ENCODE data around the gene DLEC1. TPM values are rescaled to one million over a fixed set of nuclear protein-coding genes. Genes with fewer than 3 reads are reported as not detected.
"Not testable (repeated sequence)": the region's sequence is repeated elsewhere in the genome, so short reads cannot be mapped to it uniquely, and the experiment has no call there.

Gene DLEC1
- polyA plus RNA-seq, 2 of the 4 experiments (the other 2 are of a cell fraction), result 0.10 TPM; not detected in 1

DNA sequence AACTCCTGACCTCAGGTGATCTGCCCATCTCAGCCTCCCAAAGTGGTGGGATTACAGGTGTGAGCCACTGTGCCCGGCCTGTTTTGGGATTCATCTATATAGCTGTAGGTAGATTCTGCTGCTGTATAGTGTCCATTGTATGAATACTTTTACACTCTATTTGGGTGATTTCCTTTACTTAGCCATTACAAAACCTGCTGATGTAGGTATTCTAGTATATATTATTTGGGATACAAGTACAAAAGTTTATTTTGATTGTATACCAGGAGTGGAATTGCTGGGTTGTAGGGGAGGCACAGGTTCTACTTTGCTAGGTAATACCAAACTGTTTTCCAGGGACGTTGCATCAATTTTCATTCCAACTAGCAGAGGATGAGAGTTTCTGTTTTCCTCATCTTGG is 116.8 kb downstream of the DLEC1 start:
- POLR2A ChIA-PET, result no interaction called here

DNA sequence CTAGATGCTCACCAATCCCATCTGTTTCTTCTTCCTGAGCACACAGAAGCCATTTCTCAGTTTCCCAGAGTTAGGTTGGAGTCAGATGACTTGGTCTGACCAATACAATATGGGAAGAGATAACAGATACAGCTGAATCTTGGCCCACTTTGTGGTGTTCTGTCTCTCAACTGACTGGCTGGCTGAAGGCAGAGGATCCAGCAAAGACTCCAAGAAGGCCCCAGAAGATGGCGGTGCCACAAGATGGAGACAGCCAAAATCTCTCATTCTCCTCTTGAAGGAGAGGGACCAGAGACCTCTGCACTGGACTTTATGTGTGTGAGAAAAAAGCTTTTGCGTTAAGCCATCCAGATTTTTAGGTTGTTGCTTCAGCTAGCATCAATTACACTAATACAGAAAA is 118.1 kb downstream of the DLEC1 start:
- no peak overlapping the region for H3K4me3 ChIP-seq
- DNase-seq (ENCODE audit: low read depth in 1 of 2, low spot score in 1 of 2), result no peak
- POLR2A ChIA-PET, result interaction anchor here (2.1 kb wide), 1 partner anchor 20 kb away, joined by 9 read pairs; the partner anchor contains the start of genes ACAA1 and MYD88
- FAIRE-seq, result no peak
- H3K4me1 ChIP-seq, result 0 out of 3 replicates have a peak, but pooled peaks cover 3% of the 10 kb centered on the region
- CTCF ChIA-PET, result interaction anchor here (0.5 to 2.1 kb wide), 5 partner anchors 8 to 122 kb away, joined by 3 to 7 read pairs (median 3); partner anchors contain the start of gene OXSR1
- 94% methylated on average over 2 of the region's 2 CpGs for WGBS (ENCODE audit: missing lambda C conversion rate)
- no peak overlapping the region; the same call in 2 of the 3 replicates for H3K4me2 ChIP-seq
- no peak for TF ChIP-seq CBX8 (IDR thresholded peaks at IDR 0.05)
- TF ChIP-seq GATA3 (IDR thresholded peaks at IDR 0.05; ENCODE audit: borderline replicate concordance), result no peak
- ATAC-seq, result no peak
- H3K27ac ChIP-seq, result no peak overlapping the region
- H3K9me3 ChIP-seq, result no peaks in the 10 kb centered on the region

More for the DNA sequence above, 116.8 kb downstream of the DLEC1 start:
- 78% methylated on average over 2 of the region's 2 CpGs for WGBS (ENCODE audit: missing lambda C conversion rate)
- Histone ChIP-seq H3K9me3 (no peaks in the 10 kb centered on the region), H3K4me2 (no peak overlapping the region), H3K4me3 (no peak overlapping the region), H3K27ac (no peak overlapping the region), H3K4me1 (0 out of 3 replicates have a peak, but pooled peaks cover 3% of the 10 kb centered on the region)
- CTCF ChIA-PET, result interaction anchor here (0.6 to 2.1 kb wide), 3 partner anchors 10 to 39 kb away, joined by 3 to 7 read pairs (median 3); partner anchors contain the start of gene OXSR1
- no peak for FAIRE-seq
- no peak for ATAC-seq
- DNase-seq (ENCODE audit: low read depth in 1 of 2, low spot score in 1 of 2), result no peak
- TF ChIP-seq, protein P1, sequence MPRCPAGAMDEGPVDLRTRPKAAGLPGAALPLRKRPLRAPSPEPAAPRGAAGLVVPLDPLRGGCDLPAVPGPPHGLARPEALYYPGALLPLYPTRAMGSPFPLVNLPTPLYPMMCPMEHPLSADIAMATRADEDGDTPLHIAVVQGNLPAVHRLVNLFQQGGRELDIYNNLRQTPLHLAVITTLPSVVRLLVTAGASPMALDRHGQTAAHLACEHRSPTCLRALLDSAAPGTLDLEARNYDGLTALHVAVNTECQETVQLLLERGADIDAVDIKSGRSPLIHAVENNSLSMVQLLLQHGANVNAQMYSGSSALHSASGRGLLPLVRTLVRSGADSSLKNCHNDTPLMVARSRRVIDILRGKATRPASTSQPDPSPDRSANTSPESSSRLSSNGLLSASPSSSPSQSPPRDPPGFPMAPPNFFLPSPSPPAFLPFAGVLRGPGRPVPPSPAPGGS (IDR thresholded peaks at IDR 0.05), result no peak
- peak; percentile 60 for TF ChIP-seq MAFK (IDR thresholded peaks at IDR 0.05; ENCODE audit: partially characterized antibody)

DNA sequence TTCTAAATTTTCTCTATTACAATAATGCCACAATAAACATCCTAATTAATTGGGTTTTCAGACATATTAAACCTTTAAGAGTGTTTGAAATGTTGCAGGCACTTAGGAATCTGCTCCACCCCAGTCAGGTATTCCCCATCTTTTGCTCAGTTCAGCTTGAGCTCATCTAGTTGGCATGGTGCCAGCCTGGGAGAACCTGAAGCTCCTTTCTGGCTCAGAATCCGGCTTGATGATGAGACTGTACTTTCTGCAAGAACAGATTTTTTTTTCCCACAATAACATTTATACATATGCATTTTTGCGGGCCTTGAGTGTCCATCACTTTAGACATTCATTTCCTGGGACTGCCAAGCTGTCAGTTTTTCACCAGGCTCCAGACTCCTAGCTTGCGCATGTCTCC is 118.6 kb downstream of the DLEC1 start:
- Histone ChIP-seq H3K4me3 (no peak overlapping the region), H3K9me3 (no peaks in the 10 kb centered on the region), H3K27ac (no peak overlapping the region), H3K4me2 (no peak overlapping the region; the same call in 2 of the 3 replicates), H3K4me1 (0 out of 3 replicates have a peak, but pooled peaks cover 3% of the 10 kb centered on the region)
- ATAC-seq, result peak in 1 of 2 experiments; percentile 48; a peak in 1 of 6 replicates
- FAIRE-seq, result no peak
- POLR2A ChIA-PET, result interaction anchor here (2.1 kb wide), 1 partner anchor 20 kb away, joined by 9 read pairs; the partner anchor contains the start of genes ACAA1 and MYD88
- no peak for DNase-seq (ENCODE audit: low read depth in 1 of 2, low spot score in 1 of 2)
- TF ChIP-seq MAFK (IDR thresholded peaks at IDR 0.05; ENCODE audit: partially characterized antibody) (no peak), EP300 (IDR thresholded peaks at IDR 0.05) (no peak), RFX5 (IDR thresholded peaks at IDR 0.05) (no peak), RAD21 (conservative IDR thresholded peaks at IDR 0.05 in 1 of 2, IDR thresholded peaks at IDR 0.05 in 1 of 2) (no peak), MAZ (IDR thresholded peaks at IDR 0.05; ENCODE audit: borderline replicate concordance, low read depth, low read length) (no peak), ZFP36 (IDR thresholded peaks at IDR 0.05; ENCODE audit: borderline replicate concordance, partially characterized antibody) (no peak), ZNF302 (CRISPR knock-in tag; IDR thresholded peaks at IDR 0.05) (no peak), CBX2 (IDR thresholded peaks at IDR 0.05; ENCODE audit: borderline replicate concordance, low read depth) (no peak), EHMT2 (IDR thresholded peaks at IDR 0.05; ENCODE audit: low read depth) (no peak), FOSL2 (IDR thresholded peaks at IDR 0.05) (no peak), FOSL2 (CRISPR knock-in tag; IDR thresholded peaks at IDR 0.05) (no peak)
- CTCF ChIA-PET, result interaction anchor here (0.5 to 2.1 kb wide), 5 partner anchors 8 to 123 kb away, joined by 3 to 7 read pairs (median 3); partner anchors contain the start of gene OXSR1
- 85% methylated on average over 3 of the region's 3 CpGs for WGBS (ENCODE audit: missing lambda C conversion rate)

DNA sequence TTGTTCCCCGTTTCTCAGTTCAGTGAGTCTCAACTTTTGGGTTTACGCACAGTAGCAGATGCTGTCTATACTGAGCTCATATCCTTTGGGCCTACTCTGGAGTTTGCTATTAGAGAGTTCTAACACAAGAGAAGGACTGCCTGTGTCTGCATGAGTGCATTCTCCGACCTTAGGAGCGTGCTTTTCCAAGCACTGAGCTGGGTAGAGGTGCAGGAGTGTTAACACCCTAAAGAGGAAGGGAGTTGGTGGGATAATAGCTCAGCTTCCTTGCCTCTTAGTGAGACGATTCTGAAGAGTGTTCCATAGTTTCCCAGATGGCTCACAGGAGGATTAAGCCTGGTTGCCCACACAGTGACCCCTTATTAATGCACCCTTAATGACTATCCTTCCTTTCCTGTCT is 119.5 kb downstream of the DLEC1 start:
- TF ChIP-seq RARB (CRISPR knock-in tag; IDR thresholded peaks at IDR 0.05), result no peak
- TF ChIP-seq HOXA7 (CRISPR knock-in tag; IDR thresholded peaks at IDR 0.05), result no peak
- no peak for TF ChIP-seq CBX8 (IDR thresholded peaks at IDR 0.05)
- TF ChIP-seq JUNB (IDR thresholded peaks at IDR 0.05), result no peak
- no peak for TF ChIP-seq TP53 (CRISPR knock-in tag; IDR thresholded peaks at IDR 0.05)
- TF ChIP-seq RAD21 (conservative IDR thresholded peaks at IDR 0.05 in 1 of 2, IDR thresholded peaks at IDR 0.05 in 1 of 2), result no peak
- TF ChIP-seq PHF8 (IDR thresholded peaks at IDR 0.05; ENCODE audit: borderline replicate concordance, low read depth), result no peak
- no peak for TF ChIP-seq TFCP2L1 (CRISPR knock-in tag; IDR thresholded peaks at IDR 0.05)
- TF ChIP-seq CBX2 (IDR thresholded peaks at IDR 0.05; ENCODE audit: borderline replicate concordance, low read depth), result no peak
- no peak for TF ChIP-seq HOXB5 (CRISPR knock-in tag; IDR thresholded peaks at IDR 0.05)
- no peak for TF ChIP-seq ZC3H11A (IDR thresholded peaks at IDR 0.05)
- WGBS (ENCODE audit: missing lambda C conversion rate), result 69% methylated on average over 5 of the region's 5 CpGs
- ChIA-PET POLR2A (interaction anchor here (2.1 kb wide), 1 partner anchor 21 kb away, joined by 9 read pairs; the partner anchor contains the start of genes ACAA1 and MYD88), CTCF (interaction anchor here (1.3 to 1.5 kb wide), 2 partner anchors 17 to 66 kb away, joined by 3 read pairs; no protein-coding TSS in a partner anchor)
- ATAC-seq, result no peak
- H3K27ac ChIP-seq, result no peak overlapping the region
- no peak overlapping the region for H3K4me2 ChIP-seq
- no peak for FAIRE-seq
- 0 out of 3 replicates have a peak, but pooled peaks cover 3% of the 10 kb centered on the region for H3K4me1 ChIP-seq
- H3K4me3 ChIP-seq, result no peak overlapping the region
- DNase-seq (ENCODE audit: low read depth in 1 of 2, low spot score in 1 of 2), result no peak
- no peaks in the 10 kb centered on the region for H3K9me3 ChIP-seq

DNA sequence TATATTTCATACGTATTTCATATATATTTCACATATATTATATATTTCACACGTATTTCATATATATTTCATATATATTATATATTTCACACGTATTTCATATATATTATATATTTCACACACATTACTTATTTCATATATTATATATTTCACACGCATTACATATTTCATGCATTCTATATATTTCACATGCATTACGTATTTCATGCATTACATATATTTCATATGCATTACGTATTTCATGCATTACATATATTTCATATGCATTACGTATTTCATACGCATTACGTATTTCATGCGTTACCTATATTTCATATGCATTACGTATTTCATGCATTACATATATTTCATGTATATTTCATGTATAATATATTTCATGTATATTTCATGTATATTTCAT is 121.7 kb downstream of the DLEC1 start:
- CTCF ChIA-PET, FAIRE-seq, POLR2A ChIA-PET: not testable (repeated sequence)

More for the DNA sequence above, 121.7 kb downstream of the DLEC1 start:
- H3K27ac ChIP-seq; H3K4me2 ChIP-seq; H3K4me3 ChIP-seq; H3K9me3 ChIP-seq; ATAC-seq; H3K4me1 ChIP-seq; DNase-seq (ENCODE audit: low read depth in 1 of 2, low spot score in 1 of 2): not testable (repeated sequence)
- WGBS (ENCODE audit: missing lambda C conversion rate), result 74% methylated on average over 11 of the region's 11 CpGs

Measured in A549 (cell line).